HepG2 (cell line): ENCODE results near the gene CEP164. TPM values are rescaled to one million over a fixed set of nuclear protein-coding genes. Genes with fewer than 3 reads are reported as not detected.

Experiments
- ATAC-seq: fragments of 200-7000 bp; cut with Tn5 transposase; 3 replicates; pipeline ENCODE4 v1.9.1; 2020; ENCODE audit warnings: mild to moderate bottlenecking, moderate library complexity
- BruUV-seq: library from RNA; stranded (reverse); fragments of 400-500 nt; replicated peaks from 2 replicates; lab custom pipeline; 2021; lab: Mats Ljungman, UMichigan
- CTCF ChIA-PET: fragments of 300-600 bp; formaldehyde crosslinking; extraction: SDS; loops from one replicate; lab custom pipeline; 2021; ENCODE audit warnings: low total read pairs, inconsistent platforms, low intra/inter-chr PET ratio; lab: Yijun Ruan, JAX
- POLR2A ChIA-PET: fragments of 350-600 bp; sonication (Branson Sonifier 250); formaldehyde crosslinking; loops from one replicate; lab custom pipeline; 2020; ENCODE audit warnings: antibody characterized with exemption, inconsistent platforms; lab: Yijun Ruan, JAX
- DNase-seq: peaks from one replicate; pipeline ENCODE4 v3.0.0-alpha.2; 2015; ENCODE audit warnings: low spot score
- FAIRE-seq: peaks from 3 replicates; lab custom pipeline; 2011; peaks lifted over from hg19 to GRCh38; lab: Jason Lieb, UNC
- H2AFZ ChIP-seq: one replicate; pipeline ENCODE4 v1.6.1; 2011; ENCODE audit warnings: low read length, inconsistent platforms
- H3K27ac ChIP-seq: fragments of 300-600 bp; 3 replicates; pipeline ENCODE4 v1.8.0; 2011; ENCODE audit warnings: mixed run types, mild to moderate bottlenecking, mixed read lengths, low read length, inconsistent platforms; ENCODE audit not compliant: insufficient read depth; ENCODE audit errors: extremely low read length
- H3K27me3 ChIP-seq, 2 experiments: fragments of 200-600 bp in 1 of 2; 2 replicates in 1 of 2; 3 replicates in 1 of 2; pipeline versions ENCODE4 v1.6.0 to v1.8.0; 2011; ENCODE audit warnings: low read length in 2 of 2, mild to moderate bottlenecking in 2 of 2, moderate library complexity in 2 of 2, inconsistent platforms in 1 of 2; ENCODE audit not compliant: insufficient read depth in 2 of 2, control insufficient read depth in 1 of 2
- H3K36me3 ChIP-seq, 2 experiments: fragments of 200-600 bp in 1 of 2; replicated peaks in 1 of 2; 2 replicates in 1 of 2; 3 replicates in 1 of 2; pipeline versions ENCODE4 v1.5.1 to v1.8.0; 2011; ENCODE audit warnings: low read length in 2 of 2, inconsistent platforms in 1 of 2; ENCODE audit not compliant: insufficient read depth in 2 of 2, control insufficient read depth in 1 of 2
- H3K4me1 ChIP-seq: 2 replicates; pipeline ENCODE4 v1.5.1; 2012; ENCODE audit warnings: low read length, inconsistent platforms; ENCODE audit not compliant: insufficient read depth
- H3K4me2 ChIP-seq: 2 replicates; pipeline ENCODE4 v1.6.0; 2011; ENCODE audit warnings: low read depth, low read length, inconsistent platforms
- H3K4me3 ChIP-seq, 3 experiments: fragments of 200-600 bp in 1 of 3; sonication (generic), shearing (Covaris generic) in 1 of 3; replicated peaks in 1 of 3; 2 replicates each; pipeline ENCODE4 v1.5.1; 2011 to 2016; ENCODE audit warnings: low read length in 3 of 3, inconsistent platforms in 2 of 3, low read depth in 2 of 3, mild to moderate bottlenecking in 2 of 3, control low read depth in 1 of 3, mixed read lengths in 1 of 3; ENCODE audit not compliant: insufficient read depth in 1 of 3
- H3K79me2 ChIP-seq: one replicate; pipeline ENCODE4 v1.6.1; 2011; ENCODE audit warnings: low read length, inconsistent platforms; ENCODE audit not compliant: insufficient read depth
- H3K9ac ChIP-seq: 2 replicates; pipeline ENCODE4 v1.6.0; 2011; ENCODE audit warnings: mild to moderate bottlenecking, low read depth, low read length, inconsistent platforms; ENCODE audit not compliant: insufficient read depth
- H3K9me3 ChIP-seq: 2 replicates; pipeline ENCODE4 v1.5.1; 2012; ENCODE audit warnings: mild to moderate bottlenecking, low read length
- H4K20me1 ChIP-seq: 2 replicates; pipeline ENCODE4 v1.6.0; 2011; ENCODE audit warnings: inconsistent platforms, mild to moderate bottlenecking, low read length, moderate library complexity; ENCODE audit not compliant: insufficient read depth
- BRCA1 ChIP-seq: sonication (generic); formaldehyde crosslinking; IDR thresholded peaks from 2 replicates; pipeline ENCODE4 v1.4.0; 2020; ENCODE audit warnings: missing genetic modification reagents
- CHD2 ChIP-seq: IDR thresholded peaks from 2 replicates; pipeline ENCODE4 v1.6.1; 2011; ENCODE audit warnings: low read depth, low read length, improper control_type of control experiment
- FLYWCH1 ChIP-seq: sonication (generic); formaldehyde crosslinking; IDR thresholded peaks from 2 replicates; pipeline ENCODE4 v1.8.1; 2023; ENCODE audit warnings: mild to moderate bottlenecking, missing genetic modification reagents
- GABPA ChIP-seq, 2 experiments: IDR thresholded peaks; 2 replicates each; pipeline ENCODE4 v1.6.1; 2011 to 2016; ENCODE audit warnings: low read depth in 2 of 2, low read length in 1 of 2, missing biosample characterization in 1 of 2, missing genetic modification characterization in 1 of 2
- ISL2 ChIP-seq: sonication (generic); formaldehyde crosslinking; IDR thresholded peaks from 2 replicates; pipeline ENCODE4 v1.5.0; 2020; ENCODE audit warnings: missing genetic modification reagents
- KIAA2018 ChIP-seq: sonication (generic); formaldehyde crosslinking; IDR thresholded peaks from 2 replicates; pipeline ENCODE4 v1.5.0; 2020; ENCODE audit warnings: mild to moderate bottlenecking, missing genetic modification reagents, borderline replicate concordance
- NFIC ChIP-seq: IDR thresholded peaks from 2 replicates; pipeline ENCODE4 v1.6.1; 2012; ENCODE audit warnings: mild to moderate bottlenecking, low read length, inconsistent platforms
- NKX3-1 ChIP-seq: sonication (generic); formaldehyde crosslinking; IDR thresholded peaks from 2 replicates; pipeline ENCODE4 v1.5.0; 2020; ENCODE audit warnings: missing genetic modification reagents
- PRDM10 ChIP-seq: sonication (generic); formaldehyde crosslinking; IDR thresholded peaks from 2 replicates; pipeline ENCODE4 v1.4.0; 2020; ENCODE audit warnings: low read depth, missing genetic modification reagents
- SRSF4 ChIP-seq: fragments of 200-400 bp; formaldehyde crosslinking; IDR thresholded peaks from one replicate; pipeline ENCODE4 v1.6.1; 2018; ENCODE audit warnings: mild to moderate bottlenecking, low read depth, low read length, moderate library complexity; ENCODE audit not compliant: poor library complexity, severe bottlenecking
- ZNF460 ChIP-seq: sonication (generic); formaldehyde crosslinking; IDR thresholded peaks from 2 replicates; pipeline ENCODE4 v1.5.1; 2020; ENCODE audit warnings: missing genetic modification reagents, mild to moderate bottlenecking, borderline replicate concordance
- ZNF556 ChIP-seq: sonication (generic); formaldehyde crosslinking; IDR thresholded peaks from 2 replicates; pipeline ENCODE4 v1.4.0; 2020; ENCODE audit warnings: mild to moderate bottlenecking, missing genetic modification reagents, borderline replicate concordance
- WGBS: methylation state at CpG from one replicate; pipeline ENCODE4 v1.1.6; 2017; ENCODE audit warnings: low lambda C conversion rate; 5-methylcytosine and 5-hydroxymethylcytosine counted together
- in situ Hi-C: cut with HindIII; loops from 2 replicates; pipeline ENCODE4 v1.10.0; 2017; ENCODE audit warnings: low pct_unique_long_range_greater_than_20kb; ENCODE audit not compliant: extremely low pct_ligation_motif_present
- intact Hi-C: fragments of 100-400 bp; cut with micrococcal nuclease; formaldehyde crosslinking; loops from one replicate; pipeline ENCODE4 v1.10.0; 2022; ENCODE audit not compliant: unreplicated experiment
- polyA plus RNA-seq, 8 experiments: library from polyadenylated mRNA; depleted of rRNA in 3 of 8; stranded (reverse) in 7 of 8; unstranded in 1 of 8; fragments of >200 nt; fragmentation: Illumina TruSeq in 4 of 8; extraction: Trizol in 4 of 8; gene quantifications; 2 replicates each; pipeline versions ENCODE4 v1.2.1 to v1.2.3, GENCODE V29; 2011 to 2016; ENCODE audit warnings: low read depth in 4 of 8, missing spikeins in 1 of 8, mixed read lengths in 1 of 8; ENCODE audit not compliant: insufficient read depth in 1 of 8
- total RNA-seq, 5 experiments: library from RNA; depleted of rRNA; stranded (reverse); fragments of >200 nt; fragmentation: Illumina TruSeq; extraction: Trizol; gene quantifications; 2 replicates each; pipeline ENCODE4 v1.2.3, GENCODE V29; 2016; ENCODE audit warnings: low read depth in 1 of 5

Gene CEP164
- total and polyA plus RNA-seq, 2 of the 13 experiments (the other 11 are each of a cell fraction or from before 2014, with no cell fraction given), result 11.4 to 15.2 TPM

- Histone ChIP-seq H3K36me3 (no peaks in the 10 kb centered on the region), H3K27me3 (peaks cover 5 to 28% of the 10 kb centered on the region in 2 experiments; a peak in 4 of 5 replicates), H3K4me3 (no peak overlapping the region), H2AFZ (no peak overlapping the region), H3K27ac (no peak overlapping the region), H3K79me2 (no peaks in the 10 kb centered on the region), H3K4me1 (no peaks in the 10 kb centered on the region), H3K9ac (no peak overlapping the region), H3K9me3 (no peaks in the 10 kb centered on the region), H4K20me1 (no peaks in the 10 kb centered on the region), H3K4me2 (no peak overlapping the region)
- no peak for ATAC-seq
- POLR2A ChIA-PET, result no interaction called here
- intact Hi-C loops, result no loop called here
- DNase-seq, result no peak
- CTCF ChIA-PET, result no interaction called here
- in situ Hi-C loops, result no loop called here
- no peak for FAIRE-seq
- no TSS peak for BruUV-seq
- WGBS, result 51% methylated on average over 10 of the region's 16 CpGs
- TF ChIP-seq BRCA1 (CRISPR knock-in tag) (no peak), SRSF4 (no peak), NFIC (no peak), FLYWCH1 (CRISPR knock-in tag) (no peak), KIAA2018 (CRISPR knock-in tag) (no peak), NKX3-1 (CRISPR knock-in tag) (no peak), ZNF460 (CRISPR knock-in tag) (no peak), GABPA (IDR thresholded peaks at IDR 0.05; ENCODE audit: low read depth, low read length) (no peak), GABPA (CRISPR knock-in tag; IDR thresholded peaks at IDR 0.05; ENCODE audit: low read depth) (no peak), PRDM10 (CRISPR knock-in tag) (no peak), CHD2 (no peak), ISL2 (CRISPR knock-in tag) (no peak), ZNF556 (CRISPR knock-in tag) (no peak)
These were observed 133.9 kb downstream of the CEP164 start for GRCh38 chr11:117461396-117462182.
